GM21619 (cell line): ENCODE data around the gene C1QTNF1.
"Not testable (repeated sequence)": the region's sequence is repeated elsewhere in the genome, so short reads cannot be mapped to it uniquely, and the experiment has no call there.

Experiments
- ATAC-seq: cut with Tn5 transposase; IDR thresholded peaks from one replicate; pipeline ENCODE4 v1.9.1; 2021; ENCODE audit not compliant: unreplicated experiment

Gene C1QTNF1

DNA sequence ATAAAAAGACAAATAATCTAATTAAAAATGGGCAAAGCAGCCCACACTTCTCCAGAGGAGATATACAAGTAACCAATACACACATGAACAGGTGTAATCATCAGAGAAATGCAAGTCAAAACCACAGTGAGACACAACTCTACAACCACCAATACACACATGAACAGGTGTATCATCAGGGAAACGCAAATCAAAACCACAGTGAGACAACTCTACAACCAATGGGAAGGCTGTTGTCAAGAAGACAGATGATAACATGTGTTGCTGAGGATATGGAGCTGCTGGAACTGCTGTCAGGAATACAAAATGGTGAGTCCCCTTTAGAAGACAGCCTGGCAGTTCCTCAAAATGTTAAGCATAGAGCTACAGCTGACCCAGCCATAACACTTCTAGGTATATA is 28.2 kb downstream of the C1QTNF1 start:
- no peak for ATAC-seq

DNA sequence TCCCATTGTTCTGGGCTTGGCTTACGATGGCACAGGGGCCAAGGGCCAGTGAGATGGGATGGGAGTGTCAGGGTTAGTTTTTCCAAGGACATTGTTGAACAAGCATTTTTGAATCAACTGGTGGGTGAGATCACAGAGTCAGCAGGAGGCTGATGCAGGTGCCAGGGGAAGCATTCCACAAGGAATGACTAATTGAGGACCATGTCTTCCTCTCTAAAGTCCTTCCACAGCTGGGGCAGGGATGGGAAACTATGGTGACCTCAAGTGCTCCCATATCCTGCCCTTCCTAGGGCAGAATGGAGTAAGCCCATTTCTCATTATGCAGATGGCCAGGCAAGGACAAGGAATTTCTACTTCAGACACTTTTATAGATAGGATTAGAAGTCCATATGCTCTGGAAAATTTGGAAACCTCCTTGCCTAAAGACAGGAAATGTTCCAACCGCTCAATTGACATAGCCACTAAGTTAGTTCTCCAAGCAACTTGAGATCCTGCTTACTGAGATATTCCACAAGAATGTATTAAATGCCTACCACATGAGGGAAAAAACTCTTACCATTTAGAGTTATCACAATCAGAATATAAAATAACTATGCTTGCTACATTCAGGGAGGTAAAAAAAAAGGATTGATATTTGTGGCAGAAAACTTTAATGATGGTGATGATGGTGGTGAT is 29.4 kb downstream of the C1QTNF1 start:
- ATAC-seq = no peak

DNA sequence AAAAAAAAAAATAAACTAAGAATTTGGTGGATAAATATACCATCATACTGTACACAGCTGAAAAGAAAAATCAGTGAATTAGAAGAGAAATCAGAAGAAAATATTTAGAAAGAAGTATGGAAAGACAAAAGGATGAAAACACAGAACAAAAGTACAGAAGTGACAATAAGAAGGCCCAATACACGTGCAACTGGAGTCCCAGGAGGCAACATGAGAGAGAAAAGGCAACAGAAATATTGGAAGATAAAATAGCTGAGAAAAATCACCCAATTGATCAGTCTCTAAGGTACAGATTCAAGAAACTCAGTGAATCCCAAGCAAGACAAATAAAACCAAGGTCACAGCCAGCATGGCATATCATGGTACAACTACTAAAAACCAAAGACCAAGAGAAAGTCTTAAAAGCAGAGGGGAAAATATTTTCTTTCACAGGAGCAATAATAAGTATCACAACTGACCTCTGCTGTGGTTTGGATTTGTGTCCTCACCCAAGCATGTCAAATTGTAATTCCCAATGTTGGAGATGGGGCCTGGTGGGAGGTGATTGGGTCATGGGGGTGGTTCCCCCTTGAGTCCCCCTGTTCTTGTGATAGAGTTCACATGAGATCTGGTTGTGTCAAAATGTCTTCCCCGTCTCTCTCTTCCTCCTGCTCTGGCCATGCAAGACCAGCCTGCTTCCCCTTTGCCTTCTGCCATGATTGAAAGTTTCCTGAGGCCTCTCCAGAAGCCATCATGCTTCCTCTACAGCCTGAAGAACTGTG is 30.4 kb downstream of the C1QTNF1 start:
- no peak for ATAC-seq

DNA sequence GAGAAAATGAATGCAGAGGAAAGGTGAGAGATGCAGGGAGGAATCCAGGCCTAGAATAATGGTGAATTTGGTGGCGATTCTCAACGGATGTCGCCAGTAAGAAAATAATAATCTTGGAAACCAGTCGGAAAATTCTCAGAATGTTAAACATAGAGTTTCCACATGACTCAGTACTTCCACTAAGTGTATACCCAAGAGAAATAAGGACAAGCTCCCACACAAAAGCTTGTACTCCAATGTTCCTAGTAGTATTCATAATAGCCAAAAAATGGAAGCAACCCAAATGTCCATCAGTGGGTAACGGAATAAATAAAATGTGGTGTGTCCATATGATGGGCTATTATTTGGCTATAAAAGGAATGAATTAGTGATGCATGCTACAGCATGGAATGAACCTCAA is 31.2 kb downstream of the C1QTNF1 start:
- ATAC-seq = no peak

DNA sequence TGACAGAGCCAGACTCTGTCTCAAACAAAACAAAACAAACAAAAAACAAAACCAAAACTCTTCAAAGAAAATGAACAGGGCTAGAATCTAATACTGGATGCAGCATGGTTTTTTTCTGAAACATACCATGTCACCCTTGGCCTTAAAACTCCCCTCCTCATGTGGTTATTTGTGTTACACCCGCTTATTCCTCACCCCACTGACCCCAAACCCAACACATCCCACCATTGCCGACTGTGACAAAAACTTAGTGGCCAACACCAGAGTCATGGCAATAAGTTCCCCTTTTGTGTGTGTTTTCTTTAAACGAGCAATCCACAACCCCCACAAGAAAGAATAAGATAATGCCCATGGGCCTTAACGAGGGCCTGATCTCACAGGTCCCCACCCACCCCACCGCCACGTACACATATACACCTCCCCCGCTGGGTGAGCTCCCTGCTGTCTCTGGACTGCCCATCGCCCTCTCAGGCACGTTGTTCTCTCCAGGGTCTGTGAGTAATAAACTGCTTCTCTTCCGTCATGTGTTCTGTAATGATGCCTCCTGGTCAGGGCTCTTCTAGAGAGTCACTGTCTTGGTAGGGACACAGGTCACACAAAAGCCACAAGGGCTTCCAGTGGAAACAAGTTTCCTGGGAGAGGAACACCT is 33.9 kb downstream of the C1QTNF1 start:
- no peak for ATAC-seq

DNA sequence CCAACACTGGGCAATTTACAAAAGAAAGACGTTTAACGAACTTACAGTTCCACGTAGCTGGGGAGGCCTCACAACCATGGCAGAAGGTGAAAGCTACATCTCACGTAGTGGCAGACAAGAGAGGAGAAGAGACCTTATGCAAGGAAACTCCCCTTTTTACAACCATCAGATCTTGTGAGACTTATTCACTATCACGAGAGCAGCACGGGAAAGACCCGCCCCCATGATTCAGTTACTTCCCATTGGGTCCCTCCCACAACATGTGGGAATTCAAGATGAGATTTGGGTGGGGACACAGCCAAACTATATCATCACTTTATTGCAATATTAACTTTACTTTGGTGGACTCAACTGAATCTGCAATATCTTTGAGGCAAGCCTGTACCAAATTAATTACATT is 38.7 kb downstream of the C1QTNF1 start:
- ATAC-seq = no peak

DNA sequence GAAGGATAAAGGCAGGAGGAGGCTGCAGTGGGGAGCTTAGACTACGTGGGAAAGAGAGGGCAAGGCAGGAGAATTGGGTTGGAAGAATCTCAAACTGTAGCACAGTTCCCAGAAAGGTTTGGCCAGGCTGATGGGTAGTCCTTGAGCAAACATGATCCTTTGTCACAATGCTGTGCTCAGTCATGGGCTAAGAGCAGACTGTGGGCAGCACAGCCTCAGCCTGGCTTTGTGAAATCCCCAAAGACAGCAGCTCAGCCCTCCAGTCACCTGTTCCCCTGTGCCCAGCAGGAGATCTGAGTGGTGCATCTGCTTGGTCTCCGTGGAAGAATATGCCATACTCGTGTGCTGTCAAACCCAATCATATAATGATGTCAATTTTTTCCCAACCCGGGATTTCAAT is 40.1 kb downstream of the C1QTNF1 start:
- ATAC-seq = no peak

DNA sequence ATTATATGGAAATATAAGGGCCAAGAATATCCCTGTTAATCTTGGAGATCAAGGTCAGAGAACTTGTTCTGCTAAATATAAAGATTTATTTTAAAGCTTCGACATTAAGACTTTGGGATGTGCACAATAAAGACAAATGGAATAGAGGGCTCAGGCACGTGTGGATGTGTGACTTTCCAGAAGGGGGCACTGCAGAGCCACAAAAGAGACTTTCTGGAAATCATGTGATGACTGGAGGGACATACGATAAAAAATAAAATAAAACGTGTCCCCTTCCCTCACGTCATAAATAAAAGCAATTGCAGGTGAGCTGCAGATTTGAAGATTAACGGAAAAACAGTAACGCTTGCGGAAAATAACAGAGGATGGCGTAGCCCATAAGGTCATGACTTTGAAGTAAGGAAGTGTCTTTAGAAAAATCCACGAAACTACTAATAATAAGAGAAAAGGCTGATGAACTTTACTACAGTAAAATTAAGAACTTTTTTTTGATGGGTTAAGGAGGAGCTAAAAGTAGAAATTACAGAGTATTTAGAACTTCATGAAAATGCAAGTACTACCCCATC is 41.2 kb downstream of the C1QTNF1 start:
- ATAC-seq = no peak

DNA sequence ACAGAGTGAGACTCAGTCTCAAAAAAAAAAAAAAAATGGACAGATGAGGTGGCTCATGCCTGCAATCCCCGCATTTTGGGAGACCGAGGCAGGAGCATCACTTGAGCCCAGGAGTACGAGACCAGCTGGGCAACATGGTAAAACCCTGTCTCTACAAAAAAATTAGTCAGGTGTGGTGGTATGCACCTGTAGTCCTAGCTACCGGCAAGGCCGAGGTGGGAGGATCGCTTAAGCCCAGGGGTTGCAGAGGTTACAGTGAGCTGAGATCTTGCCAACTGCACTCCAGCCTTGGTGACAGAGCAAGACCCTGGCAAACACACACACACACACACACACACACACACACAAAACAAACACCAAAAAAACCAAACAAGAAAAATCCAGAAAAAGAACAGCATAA is 43.0 kb downstream of the C1QTNF1 start:
- ATAC-seq = no peak

DNA sequence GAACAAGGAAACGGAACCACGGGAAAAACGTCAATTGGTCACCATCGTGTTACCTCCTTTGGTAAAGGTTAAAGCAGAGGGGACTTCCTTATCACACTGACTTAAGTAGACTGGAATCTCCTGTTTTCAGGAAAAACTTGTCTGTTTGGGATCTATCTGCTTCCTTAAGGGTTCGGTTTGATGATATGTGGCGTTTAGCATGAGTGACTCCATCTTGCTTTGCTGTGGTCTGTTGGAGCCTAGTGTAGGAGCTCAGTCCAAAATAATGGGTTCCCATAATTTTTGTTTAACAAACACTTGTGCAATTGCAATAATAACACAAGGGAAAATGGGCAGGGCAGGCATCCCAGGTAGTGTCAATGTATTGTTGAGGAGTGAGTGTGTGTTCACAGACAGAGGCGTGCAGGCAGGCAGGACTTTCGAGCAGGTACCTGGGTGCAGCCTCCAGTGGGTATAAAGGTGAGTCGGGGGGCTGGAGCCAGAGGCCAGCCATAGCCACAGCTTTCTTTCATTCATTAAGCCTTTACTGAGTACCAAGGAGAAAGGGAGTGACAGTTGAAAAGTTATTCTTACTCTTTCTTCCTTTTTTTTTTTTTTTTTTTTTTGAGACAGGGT is 46.4 kb downstream of the C1QTNF1 start:
- ATAC-seq = no peak

DNA sequence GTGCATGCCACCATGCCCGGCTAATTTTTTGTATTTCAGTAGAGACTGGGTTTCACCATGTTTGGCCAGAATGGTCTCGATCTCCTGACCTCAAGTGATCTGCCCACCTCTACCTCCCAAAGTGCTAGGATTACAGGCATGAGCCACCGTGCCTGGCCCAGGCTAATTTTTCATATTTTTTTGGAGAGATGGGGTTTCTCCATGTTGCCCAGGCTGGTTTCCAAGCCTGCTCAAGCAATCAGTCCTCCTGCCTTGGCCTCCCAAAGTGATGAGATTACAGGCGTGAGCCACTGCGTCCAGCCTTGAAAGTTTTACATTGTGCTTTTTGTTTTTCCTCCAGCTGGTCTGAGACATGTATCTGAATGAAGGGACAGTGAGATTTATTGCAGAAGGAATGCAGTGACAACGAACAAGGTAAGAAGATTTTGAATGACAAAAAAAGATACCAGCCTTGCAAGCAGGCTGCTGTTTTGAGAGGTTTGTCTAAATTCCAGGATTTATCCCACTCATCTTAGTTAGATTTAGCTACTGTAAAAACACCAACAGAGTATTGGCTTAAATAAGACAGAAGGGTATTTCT is 47.3 kb downstream of the C1QTNF1 start:
- ATAC-seq = no peak

DNA sequence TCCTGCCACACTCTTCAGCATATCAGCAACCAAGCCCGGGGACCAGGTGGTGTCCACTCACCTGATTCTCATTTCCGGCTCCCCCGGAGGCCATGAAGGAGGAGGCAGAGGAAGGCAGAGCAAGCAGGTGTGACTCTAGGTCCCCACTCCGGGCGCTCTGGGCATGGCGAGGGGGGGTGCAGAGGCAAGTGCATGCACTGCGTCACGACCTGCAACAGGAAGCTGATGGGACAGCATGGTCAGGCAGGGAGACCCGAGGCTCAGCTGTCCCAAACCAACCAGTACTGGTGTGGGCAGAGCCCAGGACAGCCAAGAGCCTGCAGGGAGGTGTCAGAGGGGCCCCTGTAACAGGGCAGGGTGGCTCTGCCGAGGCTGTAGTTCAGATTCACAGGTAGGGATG is 48.6 kb downstream of the C1QTNF1 start:
- ATAC-seq = no peak

DNA sequence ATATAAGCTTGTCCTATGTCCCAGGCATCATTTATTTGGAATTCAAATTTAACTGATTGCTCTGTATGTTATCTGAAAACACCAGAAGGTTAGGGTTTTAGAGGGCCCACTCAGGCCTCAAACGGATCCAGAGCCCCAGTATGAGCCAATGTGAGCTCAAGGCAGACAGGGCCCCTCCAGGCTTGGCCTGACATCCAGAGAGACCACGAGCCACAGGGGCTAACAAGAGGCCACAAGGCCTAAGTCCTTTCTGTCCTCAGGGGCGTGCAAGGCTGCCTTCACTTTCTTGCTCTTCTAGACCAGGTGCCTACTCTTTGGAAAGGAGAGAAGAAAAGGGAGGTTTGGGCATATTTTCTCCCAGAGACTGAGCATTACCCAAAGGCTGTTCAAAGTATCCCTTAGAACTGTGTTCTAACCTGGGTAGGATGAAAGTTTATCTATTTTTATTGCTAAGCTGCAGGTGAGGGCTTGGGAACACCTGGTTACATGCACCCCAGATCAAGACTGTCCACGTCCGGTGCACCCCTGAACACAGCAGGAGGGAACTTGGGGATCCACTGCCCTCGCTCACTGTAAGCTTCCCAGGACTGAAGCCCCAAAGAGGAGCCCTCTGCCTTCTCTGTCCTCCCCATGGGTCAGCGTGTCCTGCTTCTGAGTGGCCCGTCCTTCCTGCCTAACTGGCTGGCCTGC is 49.2 kb downstream of the C1QTNF1 start:
- no peak for ATAC-seq

DNA sequence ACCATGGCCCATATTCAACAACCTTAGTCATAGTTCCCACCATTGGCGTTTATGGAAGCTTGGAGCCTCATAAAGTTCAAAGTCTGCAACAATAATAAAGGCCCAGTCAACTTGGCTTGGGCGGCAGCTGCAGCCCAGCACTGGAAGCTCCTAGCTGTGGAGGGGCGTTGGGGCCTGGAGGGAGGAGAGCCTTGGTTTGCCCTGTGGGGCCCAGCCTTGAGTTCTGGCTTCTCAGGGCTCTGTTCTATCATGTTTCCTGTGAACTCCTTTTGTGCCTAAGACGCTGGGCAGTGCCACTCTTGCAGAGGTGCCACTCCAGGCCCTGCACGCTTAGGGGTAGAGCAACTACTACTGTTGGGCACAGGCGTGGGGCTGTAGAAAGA is 49.7 kb downstream of the C1QTNF1 start:
- no peak for ATAC-seq

DNA sequence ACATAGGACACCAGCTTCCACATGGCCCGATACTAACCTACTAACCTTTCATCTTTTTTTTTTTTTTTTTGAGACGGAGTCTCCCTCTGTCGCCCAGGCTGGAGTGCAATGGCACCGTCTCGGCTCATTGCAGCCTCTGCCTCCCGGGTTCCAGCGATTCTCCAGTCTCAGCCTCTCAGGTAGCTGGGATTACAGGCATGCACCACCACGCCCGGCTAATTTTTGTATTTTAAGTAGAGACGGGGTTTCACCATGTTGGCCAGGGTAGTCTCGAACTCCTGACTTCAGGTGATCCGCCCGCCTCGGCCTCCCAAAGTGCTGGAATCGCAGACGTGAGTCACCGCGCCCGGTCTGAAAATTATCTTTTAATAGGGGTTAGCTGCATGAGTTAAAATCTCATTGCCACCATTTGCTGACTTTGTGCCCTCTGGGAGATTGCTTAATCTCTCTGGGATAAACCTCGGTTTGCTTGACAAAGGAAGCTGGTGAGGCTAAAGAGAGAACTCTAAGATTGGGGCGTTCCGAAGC is 50.2 kb downstream of the C1QTNF1 start:
- not testable (repeated sequence) for ATAC-seq

DNA sequence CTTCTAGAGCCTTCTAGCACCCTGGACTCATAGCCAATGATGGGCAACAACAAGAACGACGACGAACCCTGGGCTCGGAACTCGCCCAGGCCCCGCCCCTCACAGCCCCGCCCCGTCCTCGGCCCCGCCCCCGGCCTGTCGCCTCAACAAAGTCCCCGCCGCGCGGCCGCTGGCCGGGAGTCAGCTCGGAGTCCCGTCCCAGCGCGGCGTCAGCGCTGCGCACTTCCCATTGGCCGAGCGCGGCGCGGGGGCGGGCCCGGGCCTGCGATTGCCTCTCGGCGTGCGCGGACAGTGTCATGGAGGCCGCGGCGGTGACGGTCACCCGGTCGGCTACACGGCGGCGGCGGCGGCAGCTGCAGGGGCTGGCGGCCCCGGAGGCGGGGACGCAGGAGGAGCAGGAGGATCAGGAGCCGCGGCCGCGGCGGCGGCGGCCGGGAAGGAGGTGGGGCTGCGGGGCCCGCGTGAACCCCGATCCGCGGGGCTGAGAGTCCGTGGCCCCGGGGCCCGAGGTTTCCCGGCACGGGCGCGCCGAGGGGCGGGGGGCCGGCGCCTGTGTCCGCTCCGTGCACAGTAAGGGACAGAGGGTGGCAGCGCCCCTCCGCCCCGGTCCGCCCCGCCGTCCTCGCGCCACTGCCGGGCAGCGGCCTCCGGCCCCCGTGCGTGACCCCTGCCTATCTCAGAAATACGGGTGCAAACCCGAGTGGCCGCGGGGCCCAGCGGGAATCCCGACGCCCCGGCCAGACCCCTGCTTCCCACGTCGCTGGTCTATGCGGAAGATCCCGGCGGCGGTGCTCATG is 50.9 kb downstream of the C1QTNF1 start, which contains the start of gene ENGASE:
Gene ENGASE (plus strand): TSS at position 176 of the 797 bp plus-strand sequence. CDS start 121 bp downstream, at position 297.
- ATAC-seq = peak; percentile 87

DNA sequence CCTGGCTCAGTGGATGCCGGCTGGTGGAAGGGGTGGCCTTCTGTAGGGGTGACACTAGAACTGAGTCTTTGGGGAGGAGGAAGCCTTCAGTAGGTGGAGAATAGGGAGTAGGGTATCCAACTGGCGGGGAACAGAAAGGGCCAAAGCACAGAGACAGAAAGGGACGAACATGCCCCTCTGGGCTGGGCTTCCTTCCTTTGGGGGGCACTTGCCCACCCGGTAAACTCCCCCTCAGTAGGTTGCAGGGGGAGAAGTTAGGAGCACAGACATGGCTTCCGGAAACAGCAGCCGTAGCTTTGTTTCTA is 51.4 kb downstream of the C1QTNF1 start:
- ATAC-seq = no peak

DNA sequence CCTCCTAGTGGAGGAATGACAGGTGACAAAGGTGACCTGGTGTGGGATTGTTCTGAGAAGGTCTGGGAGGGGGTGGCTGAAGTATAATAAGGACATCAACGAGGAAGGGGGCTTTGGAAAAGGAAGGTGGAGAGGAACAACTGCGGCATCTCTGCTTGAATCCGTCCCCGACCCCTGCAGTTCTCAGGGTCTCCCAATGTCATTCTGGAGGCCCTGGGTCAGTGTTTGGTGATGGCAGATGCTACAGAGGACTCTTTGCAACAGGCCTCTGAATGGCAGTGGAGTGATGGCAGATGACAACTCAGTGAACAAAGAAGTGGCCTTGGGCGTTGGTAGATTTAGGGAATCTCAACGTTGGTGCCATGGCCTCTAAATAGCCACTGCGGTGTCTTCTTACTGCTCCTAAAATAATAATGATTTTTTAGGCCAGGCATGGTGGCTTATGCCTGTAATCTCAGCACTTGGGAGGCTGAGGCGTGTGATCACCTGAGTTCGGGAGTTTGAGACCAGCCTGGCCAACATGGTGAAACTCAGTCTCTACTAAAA is 52.0 kb downstream of the C1QTNF1 start:
- ATAC-seq = no peak

DNA sequence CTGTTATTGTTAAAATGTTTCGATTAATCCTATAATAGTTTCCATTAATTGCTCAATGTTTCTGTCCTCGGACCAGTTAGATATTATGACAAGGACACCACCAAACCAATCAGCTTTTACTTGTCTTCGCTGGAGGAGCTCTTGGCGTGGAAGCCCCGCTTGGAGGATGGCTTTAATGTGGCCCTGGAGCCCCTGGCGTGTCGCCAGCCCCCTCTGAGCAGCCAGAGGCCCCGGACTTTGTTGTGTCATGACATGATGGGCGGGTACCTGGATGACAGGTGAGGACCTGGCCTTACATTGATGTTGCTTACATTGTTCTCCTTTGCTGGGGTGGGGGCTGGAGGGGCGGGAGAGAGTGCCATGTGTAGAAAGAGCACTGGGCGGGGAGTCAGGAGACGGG is 53.6 kb downstream of the C1QTNF1 start:
- no peak for ATAC-seq
